AG20443 (cell line): ENCODE measurements around the gene CACNB4.
"Not testable (repeated sequence)": the region's sequence is repeated elsewhere in the genome, so short reads cannot be mapped to it uniquely, and the experiment has no call there.

ENCODE experiments used
- DNase-seq: peaks from one replicate; pipeline ENCODE4 v3.0.0; 2012; ENCODE audit warnings: low spot score, mixed read lengths

The CACNB4 gene

GRCh38 chr2:151904807-151905206, 194.0 kb downstream of the CACNB4 start:
- no peak for DNase-seq

GRCh38 chr2:151904021-151904420, 194.8 kb downstream of the CACNB4 start:
- DNase-seq: no peak

- DNase-seq: no peak
Measured at GRCh38 chr2:151902829-151903228, 196.0 kb downstream of the CACNB4 start.

- no peak for DNase-seq
Measured at GRCh38 chr2:151900331-151900730, 198.5 kb downstream of the CACNB4 start.

DNA sequence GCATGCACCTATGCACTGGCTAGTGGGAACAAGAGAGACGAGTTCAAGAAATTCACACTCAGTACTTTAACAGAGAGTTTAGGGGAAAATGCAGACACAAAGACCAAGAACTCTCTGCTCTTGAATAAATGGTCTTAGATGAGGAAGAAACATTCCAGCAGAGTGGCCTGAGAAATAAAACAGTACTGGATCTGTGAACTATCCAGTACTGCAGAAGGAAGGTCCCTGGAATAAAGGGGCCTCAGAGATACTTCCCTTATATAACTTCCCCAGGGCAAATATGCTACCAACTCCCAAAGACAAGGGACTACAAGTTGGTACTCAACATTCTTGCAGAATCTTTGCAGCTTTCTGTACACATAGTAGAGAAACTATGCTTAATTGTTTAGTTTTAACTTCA, 199.7 kb downstream of the CACNB4 start:
- DNase-seq: no peak

DNA sequence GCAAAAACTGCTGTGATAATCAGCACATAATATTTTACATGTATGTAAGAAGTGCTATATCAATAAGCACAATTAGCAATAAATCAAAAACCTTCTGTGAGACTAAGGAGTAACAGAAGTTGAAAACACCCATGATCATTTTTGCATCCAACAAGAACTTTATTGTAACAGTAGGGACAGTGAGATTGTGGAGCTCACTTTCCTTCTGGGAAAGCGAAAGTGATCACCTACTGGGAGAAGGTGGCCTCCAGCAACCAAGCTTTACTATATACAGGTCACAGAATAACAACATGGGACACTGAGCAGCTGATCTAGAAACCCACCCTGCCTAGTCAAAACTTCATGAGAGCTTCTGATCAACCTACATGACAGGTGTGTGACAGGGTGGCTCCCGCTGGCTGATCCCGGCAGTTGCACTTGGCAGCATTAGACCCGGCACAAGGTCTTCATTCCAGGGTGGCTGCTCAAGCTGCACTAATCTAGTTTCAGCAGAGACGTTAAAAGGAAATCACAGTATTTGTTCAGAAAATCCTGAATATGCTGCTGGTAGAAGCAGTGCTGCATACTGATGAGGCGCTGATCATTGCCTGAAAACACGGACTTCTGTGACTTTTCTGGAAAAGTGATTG, 207.2 kb downstream of the CACNB4 start:
- DNase-seq: no peak

GRCh38 chr2:151887164-151887563, 211.7 kb downstream of the CACNB4 start:
- no peak for DNase-seq

DNA sequence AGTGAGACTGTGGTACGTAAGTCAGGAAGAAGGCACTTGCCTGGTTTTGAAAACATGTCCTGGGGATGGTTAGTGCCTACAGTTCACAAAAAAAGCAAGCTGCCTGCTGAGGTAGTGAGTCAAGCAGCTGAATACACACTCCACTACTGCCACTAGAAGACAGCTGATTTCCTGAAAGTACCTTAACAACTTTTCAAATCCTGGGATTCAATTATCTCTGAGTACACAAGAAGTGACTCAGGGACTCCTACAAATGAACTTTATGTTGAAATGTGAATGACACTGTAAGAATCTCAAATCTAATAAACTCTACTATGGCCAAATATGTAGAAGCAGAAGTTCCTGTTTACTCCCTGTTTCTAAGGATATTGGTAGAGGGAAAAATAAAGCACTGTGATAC, 212.6 kb downstream of the CACNB4 start:
- no peak for DNase-seq

- DNase-seq: no peak
Measured at GRCh38 chr2:151882786-151883445, 215.9 kb downstream of the CACNB4 start.

DNA sequence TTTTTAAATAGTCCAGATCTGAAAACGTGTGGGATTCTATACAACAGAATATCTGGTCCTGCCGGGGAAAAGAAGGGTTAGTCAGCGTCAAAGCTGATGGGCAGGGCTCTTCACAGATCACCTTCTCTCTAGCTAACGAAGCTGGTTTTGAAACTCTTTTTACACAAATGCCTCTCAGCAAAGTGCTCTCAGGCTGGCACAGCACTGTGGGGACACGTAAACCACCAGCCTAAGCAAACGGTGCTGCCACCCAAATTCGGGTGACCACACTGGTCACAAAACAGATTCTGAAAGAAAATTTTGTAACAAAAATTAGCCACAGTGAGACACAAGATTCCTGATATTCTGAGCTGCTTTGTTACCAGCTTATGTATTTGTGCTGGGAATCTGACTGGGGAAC, 217.5 kb downstream of the CACNB4 start:
- DNase-seq: no peak

- no peak for DNase-seq
Measured at GRCh38 chr2:151880586-151880985, 218.3 kb downstream of the CACNB4 start.

DNA sequence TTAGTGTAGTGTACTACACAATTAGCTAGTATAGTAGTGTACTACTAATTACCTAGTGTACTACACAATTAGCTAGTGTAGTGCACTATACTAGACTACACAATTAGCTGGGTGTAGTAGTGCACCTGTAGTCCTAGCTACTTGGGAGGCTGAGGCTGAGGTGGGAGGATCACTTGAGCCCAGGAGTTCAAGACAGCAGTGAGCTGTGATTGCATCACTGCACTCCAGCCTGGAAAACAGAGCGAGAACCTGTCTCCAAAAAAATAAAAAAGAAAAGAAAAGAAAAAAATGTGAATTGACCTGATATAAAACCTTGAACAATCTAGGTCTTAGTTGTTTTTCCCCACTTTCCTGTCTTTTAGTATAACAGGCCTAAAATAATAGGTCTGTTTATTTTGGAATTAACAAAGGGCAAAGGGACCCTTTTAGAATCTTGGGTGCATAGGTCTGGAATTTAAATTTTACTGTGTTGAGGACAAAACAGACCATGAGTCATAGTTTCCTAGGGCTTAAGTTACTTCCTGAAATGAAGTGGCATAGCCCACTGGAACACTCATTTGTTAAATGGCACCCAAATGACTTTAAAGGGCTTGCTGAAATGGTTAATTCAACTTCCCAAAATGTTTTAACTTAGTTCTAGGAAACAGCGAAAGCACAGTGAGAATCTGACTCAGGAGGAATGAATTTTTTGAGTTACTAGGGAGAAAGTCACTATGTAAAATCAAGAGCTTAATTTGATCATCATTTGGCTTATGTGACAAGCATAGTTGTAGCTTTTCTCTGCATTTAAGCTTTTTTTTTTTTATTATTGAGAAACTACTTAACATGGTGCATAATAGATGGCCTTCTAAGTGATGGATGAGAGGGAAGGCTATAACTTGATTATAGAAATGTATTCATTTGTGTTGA, 219.9 kb downstream of the CACNB4 start:
- no peak for DNase-seq

DNA sequence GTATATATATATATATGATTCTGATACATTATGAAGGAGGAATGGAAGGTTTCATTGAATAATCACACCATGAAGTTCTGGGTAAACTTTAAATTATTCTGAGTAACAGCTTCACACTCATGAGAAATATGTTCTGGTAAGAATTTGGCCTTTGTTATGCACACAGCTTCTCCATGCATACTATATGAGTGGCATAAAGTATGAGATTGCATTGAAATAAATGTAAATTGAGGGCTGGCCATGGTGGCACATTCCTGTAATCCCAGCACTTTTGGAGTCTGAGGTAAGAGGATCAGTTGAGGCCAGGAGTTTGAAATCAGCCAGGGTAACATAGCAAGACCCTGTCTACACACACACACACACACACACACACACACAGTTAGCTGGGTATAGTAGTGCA, 220.6 kb downstream of the CACNB4 start:
- no peak for DNase-seq

DNA sequence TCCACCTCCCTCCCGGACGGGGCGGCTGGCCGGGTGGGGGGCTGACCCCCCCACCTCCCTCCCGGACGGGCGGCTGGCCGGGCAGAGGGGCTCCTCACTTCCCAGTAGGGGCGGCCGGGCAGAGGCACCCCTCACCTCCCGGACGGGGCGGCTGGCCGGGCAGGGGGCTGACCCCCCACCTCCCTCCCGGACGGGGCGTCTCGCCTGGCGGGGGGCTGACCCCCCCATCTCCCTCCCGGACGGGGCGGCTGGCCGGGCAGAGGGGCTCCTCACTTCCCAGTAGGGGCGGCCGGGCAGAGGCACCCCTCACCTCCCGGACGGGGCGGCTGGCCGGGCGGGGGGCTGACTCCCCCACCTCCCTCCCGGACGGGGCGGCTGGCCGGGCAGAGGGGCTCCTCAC, 223.2 kb downstream of the CACNB4 start:
- DNase-seq: not testable (repeated sequence)

- no peak for DNase-seq
Measured at GRCh38 chr2:151872463-151872862, 226.4 kb downstream of the CACNB4 start.

DNA sequence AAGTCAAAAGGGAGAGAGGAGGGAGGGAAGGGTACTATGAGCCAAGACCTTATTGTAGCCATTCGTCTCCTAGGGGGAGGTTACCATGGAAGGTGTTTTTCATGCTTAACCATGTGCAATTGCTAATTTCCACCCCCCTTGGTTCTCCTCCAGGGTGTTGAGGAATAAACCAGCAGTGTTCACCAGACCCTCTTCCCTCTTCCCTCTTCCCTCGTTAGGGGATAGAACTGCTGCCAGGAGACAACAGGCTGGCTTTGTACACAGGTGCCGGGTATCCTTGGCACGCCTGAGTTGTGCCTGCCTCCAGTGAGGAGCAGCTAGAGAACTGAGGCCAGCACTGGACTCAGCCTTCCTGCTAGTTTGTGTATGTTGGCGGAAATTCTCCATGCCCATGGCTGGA, 229.6 kb downstream of the CACNB4 start:
- DNase-seq: no peak

DNA sequence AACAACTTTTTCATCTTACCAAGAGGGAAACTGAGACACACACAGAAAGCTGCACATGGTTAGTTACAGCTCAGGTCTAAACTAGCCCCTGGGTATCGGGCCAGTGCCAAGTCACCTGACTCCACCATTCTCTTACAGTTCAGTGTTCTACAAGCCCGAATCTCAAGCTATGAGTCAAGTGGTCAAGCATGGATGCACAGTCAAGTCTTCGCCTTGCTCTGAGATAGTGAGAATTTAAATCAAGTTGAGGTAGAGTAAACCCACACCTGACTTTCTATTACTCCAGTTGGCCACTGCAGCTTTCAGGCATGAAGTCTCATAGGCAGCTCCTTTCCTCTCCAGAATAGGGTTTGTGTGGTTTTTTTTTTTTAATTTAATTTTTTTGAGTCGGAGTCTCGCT, 236.1 kb downstream of the CACNB4 start:
- no peak for DNase-seq

- DNase-seq: no peak
Measured at GRCh38 chr2:151861174-151861573, 237.7 kb downstream of the CACNB4 start.

DNA sequence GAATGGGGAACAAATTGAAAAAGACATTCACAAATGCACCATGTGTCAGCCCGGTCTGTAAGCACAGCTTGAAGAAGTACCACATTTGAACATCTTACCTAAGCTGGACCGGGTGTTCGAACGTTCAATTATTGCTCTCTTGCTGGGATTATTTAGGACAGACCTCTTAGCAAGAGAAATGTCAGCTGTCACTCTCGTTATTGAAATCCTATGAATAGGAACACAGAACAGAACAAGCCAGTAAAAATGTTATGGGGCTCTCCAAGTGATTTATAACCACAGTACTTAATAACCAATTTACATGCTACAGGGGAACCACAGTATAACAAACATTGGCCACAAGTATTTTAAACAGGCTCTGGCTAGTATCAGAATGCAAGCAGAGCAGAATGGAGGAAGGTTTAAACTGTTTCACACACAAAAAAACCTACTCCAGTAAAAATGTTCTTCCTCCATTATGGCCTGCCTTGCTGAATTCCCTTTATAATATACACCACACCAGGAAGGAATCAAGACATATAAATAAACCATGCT, 238.2 kb downstream of the CACNB4 start:
- no peak for DNase-seq

DNA sequence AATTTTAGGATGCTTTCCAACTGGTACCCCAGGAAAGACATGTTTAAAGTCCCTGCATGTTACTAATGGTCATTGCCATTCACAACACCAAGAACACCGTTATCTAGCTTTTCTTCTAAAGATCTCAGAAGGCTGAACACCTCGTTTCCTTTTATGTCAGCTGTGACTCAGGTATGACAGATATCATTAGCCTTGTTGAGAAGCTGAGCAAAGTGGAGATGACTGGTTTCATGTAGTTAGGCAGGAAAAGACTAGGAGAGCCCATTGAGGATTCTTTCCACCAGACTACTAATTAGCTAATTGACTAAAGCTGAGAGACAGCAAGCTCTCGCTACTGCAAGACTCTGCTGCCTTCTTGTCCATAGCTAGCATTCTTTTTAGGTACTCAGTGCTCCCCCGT, 238.6 kb downstream of the CACNB4 start:
- DNase-seq: no peak

DNA sequence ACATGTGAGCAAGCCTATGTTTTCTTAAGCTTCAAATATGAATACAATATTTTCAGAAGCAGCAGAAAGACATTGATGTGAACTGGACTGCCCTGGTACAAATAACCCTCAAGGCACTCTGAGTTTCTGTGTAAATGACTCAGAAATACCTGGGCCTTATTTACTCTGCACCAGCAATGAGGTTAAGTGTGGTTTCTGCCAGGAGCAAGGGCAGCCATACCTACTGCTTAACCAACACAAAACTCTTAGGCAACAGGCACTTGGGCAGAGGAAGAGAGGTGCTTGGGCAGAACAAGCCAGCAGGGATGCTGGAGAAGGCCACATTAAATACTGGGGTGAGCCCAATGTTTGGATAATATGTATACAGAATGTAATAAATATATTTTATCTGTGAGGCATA, 241.2 kb downstream of the CACNB4 start:
- no peak for DNase-seq

DNA sequence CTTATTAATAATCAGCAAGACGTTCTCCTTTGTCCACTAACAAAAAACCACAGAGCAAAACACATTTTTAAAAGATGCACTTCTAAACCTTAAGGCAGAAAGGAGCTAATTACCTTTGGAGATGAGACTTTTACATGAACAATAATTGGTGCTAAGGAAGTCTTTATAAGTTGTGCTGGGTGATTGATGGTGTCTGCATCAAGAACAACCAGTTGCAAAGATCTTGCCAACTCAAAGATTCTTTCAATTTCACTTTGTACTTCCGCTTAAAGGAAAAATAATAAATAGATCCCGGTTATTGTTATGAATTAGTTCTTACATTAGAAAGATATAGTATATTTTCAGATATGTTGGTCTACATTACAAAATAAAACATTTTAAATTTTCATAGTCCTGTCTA, 243.7 kb downstream of the CACNB4 start:
- no peak for DNase-seq
